WI38 (cell line): ENCODE measurements around the gene CD6.

Experiments
- H3K4me3 ChIP-seq: 2 replicates; pipeline ENCODE4 v1.5.1; 2011; ENCODE audit warnings: low read depth, mild to moderate bottlenecking, control low read depth, low read length
- TF ChIP-seq, protein P1 (sequence below): IDR thresholded peaks from 2 replicates; pipeline ENCODE4 v1.5.1; 2012; ENCODE audit warnings: low read depth, mild to moderate bottlenecking, control low read depth, low read length

CD6 gene

DNA sequence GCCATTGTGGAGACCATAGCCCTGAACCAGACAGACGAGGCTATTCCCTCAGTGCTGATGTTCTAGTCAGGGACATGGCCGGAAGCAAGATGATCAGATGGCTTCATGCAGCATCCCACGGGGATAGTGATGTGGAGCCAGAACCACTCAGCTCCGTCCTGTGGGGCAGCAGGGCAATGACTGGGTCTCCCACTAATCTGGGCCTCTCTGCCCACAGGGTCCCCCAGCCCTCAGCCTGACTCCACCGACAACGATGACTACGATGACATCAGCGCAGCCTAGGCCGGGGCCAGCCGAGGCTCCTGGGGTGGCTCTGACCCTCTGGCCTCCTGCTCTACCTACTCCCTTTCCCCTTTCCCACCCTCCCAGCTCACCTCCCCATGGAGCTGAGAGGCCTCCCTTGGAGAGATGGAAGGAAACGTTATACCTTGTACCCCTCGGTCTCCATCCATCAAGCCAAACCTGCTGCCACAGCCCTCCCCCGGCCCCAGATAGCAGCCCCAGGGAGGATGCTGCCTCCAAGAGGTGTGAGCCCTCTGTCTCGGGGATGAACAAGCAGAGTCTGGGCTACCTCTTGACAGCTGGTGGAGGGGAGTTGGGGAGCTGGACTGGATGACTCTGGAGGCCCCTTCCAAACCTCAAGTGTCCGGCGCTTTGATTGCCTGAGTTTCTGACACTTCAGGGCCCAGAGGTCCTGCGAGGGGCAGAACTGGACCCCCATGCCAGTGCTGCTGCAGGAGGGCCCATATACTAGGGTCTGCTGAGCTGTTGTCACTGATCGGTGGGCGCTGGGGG is 47.8 kb downstream of the CD6 start:
- TF ChIP-seq, protein P1, sequence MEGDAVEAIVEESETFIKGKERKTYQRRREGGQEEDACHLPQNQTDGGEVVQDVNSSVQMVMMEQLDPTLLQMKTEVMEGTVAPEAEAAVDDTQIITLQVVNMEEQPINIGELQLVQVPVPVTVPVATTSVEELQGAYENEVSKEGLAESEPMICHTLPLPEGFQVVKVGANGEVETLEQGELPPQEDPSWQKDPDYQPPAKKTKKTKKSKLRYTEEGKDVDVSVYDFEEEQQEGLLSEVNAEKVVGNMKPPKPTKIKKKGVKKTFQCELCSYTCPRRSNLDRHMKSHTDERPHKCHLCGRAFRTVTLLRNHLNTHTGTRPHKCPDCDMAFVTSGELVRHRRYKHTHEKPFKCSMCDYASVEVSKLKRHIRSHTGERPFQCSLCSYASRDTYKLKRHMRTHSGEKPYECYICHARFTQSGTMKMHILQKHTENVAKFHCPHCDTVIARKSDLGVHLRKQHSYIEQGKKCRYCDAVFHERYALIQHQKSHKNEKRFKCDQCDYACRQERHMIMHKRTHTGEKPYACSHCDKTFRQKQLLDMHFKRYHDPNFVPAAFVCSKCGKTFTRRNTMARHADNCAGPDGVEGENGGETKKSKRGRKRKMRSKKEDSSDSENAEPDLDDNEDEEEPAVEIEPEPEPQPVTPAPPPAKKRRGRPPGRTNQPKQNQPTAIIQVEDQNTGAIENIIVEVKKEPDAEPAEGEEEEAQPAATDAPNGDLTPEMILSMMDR: no peak

DNA sequence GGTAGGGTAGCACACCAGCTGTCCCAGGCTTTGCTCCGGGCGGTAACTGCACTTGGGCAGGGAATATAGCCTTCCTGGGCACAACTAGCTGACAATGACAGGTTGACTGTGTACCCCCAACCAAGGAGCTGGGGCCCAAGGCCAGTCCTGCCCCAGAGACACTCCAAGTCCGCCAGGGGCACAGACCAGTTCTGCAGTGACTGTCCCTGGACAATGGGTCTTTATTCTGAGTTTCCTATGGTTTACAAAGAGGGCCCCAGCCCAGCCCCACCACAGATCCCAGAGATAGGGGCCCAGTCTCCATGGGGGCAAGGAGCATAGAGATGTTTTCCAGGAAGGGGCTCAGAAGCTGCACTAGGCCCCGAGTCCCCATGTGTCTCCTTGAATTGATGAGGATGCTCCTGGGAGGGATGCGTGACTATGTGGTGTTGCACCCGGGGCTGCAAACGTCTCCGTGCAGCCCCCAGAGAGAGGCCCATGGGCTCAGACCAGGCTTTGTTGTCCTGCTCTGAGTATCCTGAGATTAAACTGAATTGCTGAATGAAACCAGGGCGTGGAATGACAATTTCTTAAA is 48.4 kb downstream of the CD6 start:
- TF ChIP-seq, protein P1: no peak
- H3K4me3 ChIP-seq: no peak overlapping the region

More for the DNA sequence above, 47.8 kb downstream of the CD6 start:
- no peak overlapping the region for H3K4me3 ChIP-seq

DNA sequence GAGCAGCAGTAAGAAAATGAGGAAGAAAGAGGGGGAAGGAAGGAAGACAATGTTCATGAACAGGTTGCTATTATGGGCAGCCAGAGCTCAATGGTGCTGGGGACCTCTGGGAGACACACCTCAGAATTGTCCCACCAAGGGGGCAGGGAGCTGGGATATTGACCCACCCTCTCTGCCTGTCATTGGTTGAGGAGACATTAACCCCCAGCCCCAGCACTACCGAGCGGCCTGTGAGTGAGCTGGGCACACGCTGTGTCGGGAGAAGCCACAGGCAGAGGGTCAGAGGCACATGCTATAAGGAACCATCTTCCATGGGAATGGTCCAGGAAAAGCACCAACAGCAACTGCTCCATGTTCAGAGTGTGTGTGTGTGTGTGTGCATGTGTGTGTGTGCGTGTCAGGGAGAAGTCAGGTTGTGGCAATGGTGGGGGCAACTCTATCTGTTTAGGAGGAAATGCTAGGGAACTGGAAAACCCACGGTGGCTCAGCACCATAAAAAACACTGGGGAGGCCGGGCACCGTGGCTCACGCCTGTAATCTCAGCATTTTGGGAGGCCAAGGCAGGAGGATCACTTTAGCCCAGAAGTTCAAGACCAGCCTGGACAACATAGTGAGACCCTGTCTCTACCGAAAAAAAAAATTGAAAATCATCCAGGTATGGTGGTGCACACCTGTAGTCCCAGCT is 49.2 kb downstream of the CD6 start:
- TF ChIP-seq, protein P1: no peak
- no peak overlapping the region for H3K4me3 ChIP-seq

DNA sequence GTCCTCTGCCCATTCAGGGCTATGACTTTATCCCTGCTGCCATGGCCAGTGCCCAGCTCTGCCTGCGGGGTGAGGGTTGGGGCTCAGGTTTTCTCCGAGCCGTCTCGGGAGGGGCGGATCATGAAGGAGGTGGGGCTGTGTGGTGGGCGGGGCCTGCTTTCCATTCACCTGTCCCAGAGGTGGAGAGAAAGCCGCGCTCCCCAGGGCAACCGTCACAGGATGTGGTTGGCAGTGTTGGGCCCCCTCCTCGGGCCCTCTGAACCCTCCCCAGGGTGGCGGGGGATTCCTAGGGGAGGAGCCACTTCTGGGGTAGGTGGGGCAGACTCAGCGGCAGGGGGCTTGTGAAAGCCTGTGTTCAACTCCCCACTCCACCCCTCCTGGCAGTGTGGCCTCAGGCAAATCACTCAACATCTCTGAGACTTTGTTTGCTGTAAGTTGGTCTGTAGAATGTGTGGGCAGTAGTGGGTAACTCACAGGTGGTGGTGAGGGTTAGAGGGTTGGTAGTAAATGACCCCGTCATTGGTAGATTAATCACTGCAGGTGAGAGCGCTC is 50.3 kb downstream of the CD6 start:
- TF ChIP-seq, protein P1: no peak
- no peak overlapping the region for H3K4me3 ChIP-seq

DNA sequence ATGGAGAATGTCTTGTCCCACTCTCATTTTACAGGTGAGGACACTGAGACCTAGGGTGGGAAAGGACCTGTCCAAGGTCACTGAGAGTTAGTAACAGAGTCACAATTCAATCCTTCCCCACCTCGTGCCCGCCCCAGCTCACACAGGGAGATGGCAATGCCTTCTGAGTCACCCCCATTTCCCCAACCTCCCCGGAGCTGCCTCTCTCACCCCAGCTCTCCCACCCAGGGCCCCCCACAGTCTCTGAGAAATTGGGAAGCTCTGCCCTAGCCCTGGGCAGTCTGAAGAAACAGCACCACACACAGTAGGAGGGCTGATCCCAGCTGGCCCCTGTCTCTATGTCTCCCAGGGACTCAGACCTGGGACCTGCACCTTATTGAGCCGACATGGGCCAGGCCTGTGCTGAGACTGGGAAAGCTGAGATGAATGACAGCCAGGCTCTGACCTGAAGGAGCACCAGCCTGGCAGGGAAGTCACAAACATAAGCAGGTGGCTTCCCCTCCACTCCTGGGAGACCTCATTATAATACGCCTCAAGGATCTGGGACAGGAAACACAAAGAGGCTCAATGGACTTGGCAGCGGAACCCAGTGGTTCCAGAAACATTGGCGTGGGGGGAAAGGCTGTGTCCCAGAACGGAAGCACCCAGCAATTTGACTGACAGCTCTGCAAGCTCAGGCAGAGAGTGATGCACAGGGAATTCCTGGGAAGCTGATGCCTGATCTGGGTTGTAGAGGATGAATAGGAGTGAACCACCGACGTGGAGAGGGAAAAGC is 51.0 kb downstream of the CD6 start:
- no peak overlapping the region for H3K4me3 ChIP-seq
- TF ChIP-seq, protein P1: no peak

DNA sequence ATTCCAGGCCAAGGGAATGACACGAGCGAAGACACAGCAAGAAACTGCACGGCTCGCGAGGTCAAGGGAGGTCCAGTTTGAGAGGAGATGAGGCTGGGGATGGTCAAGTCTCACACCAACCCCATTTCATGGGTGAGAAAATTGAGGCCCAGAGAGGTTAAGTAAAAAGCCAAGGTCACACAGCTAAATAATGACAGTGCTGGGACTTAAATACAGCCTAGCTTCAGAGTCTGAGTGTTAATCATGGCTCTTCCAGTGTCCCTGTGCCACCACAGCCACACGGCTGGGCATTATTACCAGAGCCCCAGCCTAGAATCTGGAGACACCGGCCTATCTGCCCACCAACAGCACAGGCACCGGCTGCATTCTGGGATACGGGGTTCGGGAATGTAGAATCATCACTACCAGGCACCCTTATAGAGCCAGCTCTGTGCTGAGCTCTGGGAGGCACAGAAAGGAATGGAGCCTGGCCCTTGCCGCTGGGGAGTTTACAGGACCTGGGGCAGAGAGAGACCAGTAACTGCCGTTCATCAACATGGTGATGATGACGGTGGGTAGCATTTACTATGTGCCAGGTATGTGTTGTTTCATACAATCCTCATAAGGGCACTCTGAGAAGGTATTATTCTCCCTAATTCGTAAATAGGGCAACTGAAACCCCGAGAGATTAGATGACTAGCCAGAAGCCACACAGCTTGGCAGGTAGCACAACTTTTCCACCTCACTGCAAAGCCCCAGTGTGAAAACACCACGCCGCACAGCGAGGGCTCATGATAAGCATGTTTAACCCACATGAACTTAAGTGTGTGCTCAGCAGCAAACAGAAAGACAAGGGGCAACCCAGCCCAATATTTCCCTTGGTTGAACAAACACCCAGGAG is 51.8 kb downstream of the CD6 start:
- H3K4me3 ChIP-seq: no peak overlapping the region
- TF ChIP-seq, protein P1: no peak
